ENCODE results near the gene OR5A2.
A peak's percentile ranks its signal among the peaks of the same experiment; 100 is the strongest.

DNA sequence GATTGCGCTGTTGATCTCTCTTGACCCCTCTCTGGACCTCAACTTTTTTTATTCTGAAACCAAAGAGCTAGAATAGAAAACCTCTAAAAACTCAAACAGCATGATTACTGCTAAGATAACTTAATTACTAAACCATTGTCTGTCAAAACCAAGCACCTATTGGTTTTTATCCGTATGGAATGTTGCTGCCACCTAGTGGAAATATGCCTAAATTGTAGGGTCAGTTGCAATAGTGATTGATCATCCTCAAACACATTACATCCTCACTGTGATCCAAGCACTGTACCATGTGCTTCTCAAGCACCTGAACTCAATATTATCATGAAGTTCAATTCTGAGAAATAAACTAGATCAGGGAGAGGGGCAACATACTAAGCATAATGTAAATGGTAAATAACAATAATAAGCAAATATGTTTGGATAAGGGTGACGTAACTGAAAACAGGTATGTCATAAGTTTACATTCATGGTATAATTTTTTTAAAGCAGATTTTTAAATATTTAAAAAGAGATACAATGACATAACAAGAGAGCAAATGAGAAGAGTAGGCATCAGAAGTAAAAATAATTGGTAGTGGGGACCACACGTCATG is 3.8 kb upstream of the OR5A2 start:
- TF ChIP-seq POLR2A (IDR thresholded peaks at IDR 0.05) (no peak), POLR2AphosphoS5 (IDR thresholded peaks at IDR 0.05) (no peak)
- TF ChIP-seq, protein P1, sequence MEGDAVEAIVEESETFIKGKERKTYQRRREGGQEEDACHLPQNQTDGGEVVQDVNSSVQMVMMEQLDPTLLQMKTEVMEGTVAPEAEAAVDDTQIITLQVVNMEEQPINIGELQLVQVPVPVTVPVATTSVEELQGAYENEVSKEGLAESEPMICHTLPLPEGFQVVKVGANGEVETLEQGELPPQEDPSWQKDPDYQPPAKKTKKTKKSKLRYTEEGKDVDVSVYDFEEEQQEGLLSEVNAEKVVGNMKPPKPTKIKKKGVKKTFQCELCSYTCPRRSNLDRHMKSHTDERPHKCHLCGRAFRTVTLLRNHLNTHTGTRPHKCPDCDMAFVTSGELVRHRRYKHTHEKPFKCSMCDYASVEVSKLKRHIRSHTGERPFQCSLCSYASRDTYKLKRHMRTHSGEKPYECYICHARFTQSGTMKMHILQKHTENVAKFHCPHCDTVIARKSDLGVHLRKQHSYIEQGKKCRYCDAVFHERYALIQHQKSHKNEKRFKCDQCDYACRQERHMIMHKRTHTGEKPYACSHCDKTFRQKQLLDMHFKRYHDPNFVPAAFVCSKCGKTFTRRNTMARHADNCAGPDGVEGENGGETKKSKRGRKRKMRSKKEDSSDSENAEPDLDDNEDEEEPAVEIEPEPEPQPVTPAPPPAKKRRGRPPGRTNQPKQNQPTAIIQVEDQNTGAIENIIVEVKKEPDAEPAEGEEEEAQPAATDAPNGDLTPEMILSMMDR (IDR thresholded peaks at IDR 0.05): peak; percentile 51 to 61 (median 59)
